ENCODE results near the gene OR52A1. TPM values are rescaled to one million over a fixed set of nuclear protein-coding genes. Genes with fewer than 3 reads are reported as not detected.

The OR52A1 gene
- total and polyA plus RNA-seq, 2 of the 8 experiments (the other 6 are each of a cell fraction or from before 2014, with no cell fraction given): 5.9 to 12.2 TPM

DNA sequence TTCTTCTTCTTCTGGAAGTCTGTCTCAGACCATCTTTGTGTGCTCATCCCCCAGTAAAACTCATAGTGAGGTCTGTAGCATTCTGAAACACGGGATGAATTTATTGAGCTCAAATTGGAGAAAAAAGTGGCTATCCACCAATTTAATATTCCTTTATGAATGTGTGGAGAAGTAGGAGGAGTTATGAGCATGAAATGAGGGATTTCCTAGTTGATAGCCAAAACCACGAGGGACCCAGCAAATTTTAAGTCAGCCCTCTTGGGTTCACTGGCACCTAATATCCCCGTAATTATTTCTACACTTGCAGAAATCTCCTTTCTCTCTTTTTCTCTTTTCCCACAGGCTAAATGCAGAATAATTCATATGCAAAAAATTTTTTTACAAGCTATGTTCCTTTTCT lies at the start of gene OR52A1 (continued):
- TF ChIP-seq CTBP2 (IDR thresholded peaks at IDR 0.05; ENCODE audit: borderline replicate concordance, insufficient read depth, insufficient read length, low read length) (no peak), SP4 (IDR thresholded peaks at IDR 0.05; ENCODE audit: low read length) (no peak), CBX8 (IDR thresholded peaks at IDR 0.05; ENCODE audit: borderline replicate concordance, low read depth, low read length) (no peak), MAFK (IDR thresholded peaks at IDR 0.05; ENCODE audit: low read depth, low read length) (no peak), RFX5 (IDR thresholded peaks at IDR 0.05; ENCODE audit: borderline replicate concordance, low read depth, low read length) (no peak), POLR2AphosphoS5 (IDR thresholded peaks at IDR 0.05; ENCODE audit: low read depth, low read length) (no peak), TEAD4 (IDR thresholded peaks at IDR 0.05; ENCODE audit: low read depth, low read length) (no peak), JUND (IDR thresholded peaks at IDR 0.05; ENCODE audit: low read length) (no peak), CBX5 (IDR thresholded peaks at IDR 0.05; ENCODE audit: low read depth, low read length) (no peak), TBP (IDR thresholded peaks at IDR 0.05; ENCODE audit: low read depth, low read length) (no peak), ZNF274 (IDR thresholded peaks at IDR 0.05; ENCODE audit: borderline replicate concordance, extremely low read depth, low read length) (no peak)
